ENCODE results near the gene SLC9A9.

SLC9A9 gene

DNA sequence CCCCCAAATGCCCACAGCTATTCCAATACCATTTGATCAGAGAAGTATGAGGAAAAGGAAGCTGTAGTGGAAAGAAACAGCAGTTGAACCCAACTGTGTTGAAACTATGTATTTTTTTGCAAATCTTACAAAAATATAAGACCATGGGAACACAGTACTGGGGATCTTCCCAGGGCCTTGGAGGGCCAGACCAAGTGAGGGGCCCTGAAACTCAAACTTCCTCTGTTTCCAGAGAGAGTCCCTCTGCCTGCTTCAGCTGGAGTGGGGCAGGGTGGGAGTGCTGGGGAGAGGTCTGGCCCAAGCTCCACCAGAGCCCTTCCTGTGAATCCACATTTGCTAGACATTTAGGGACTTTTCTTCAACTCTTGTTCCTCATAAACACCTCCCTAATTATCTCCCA, 464.8 kb downstream of the SLC9A9 start:
- H3K4me3 ChIP-seq, result no peak overlapping the region
- peak overlapping the region in 1 of 11 experiments; percentile 14; a peak in 2 of 22 replicates for H3K27ac ChIP-seq
- H3K36me3 ChIP-seq, result peaks cover 0 to 38% (median 0%) of the 10 kb centered on the region in 11 experiments; a peak in 7 of 22 replicates
- H3K4me2 ChIP-seq, result peak overlapping the region in 2 of 11 experiments; percentile 15 to 38; a peak in 3 of 22 replicates
- H4K20me1 ChIP-seq, result no peaks in the 10 kb centered on the region
- peaks cover 0 to 17% (median 9%) of the 10 kb centered on the region in 11 experiments; a peak in 9 of 22 replicates for H3K9me3 ChIP-seq (replicated peaks in 1 of 11)
- no peaks in the 10 kb centered on the region for H3K27me3 ChIP-seq
- peaks cover 0 to 16% (median 0%) of the 10 kb centered on the region in 10 experiments; a peak in 6 of 20 replicates for H3K4me1 ChIP-seq
- TF ChIP-seq Cebpa-rat (IDR thresholded peaks at IDR 0.05), result no peak
- no peak overlapping the region for H3K9ac ChIP-seq

- peaks cover 0 to 44% (median 0%) of the 10 kb centered on the region in 11 experiments; a peak in 7 of 22 replicates for H3K36me3 ChIP-seq
- no peak overlapping the region for H3K4me3 ChIP-seq
- H3K9ac ChIP-seq, result no peak overlapping the region
- H3K4me2 ChIP-seq, result no peak overlapping the region; a peak in 1 of 22 replicates
- no peaks in the 10 kb centered on the region for H3K27me3 ChIP-seq
- peaks cover 0 to 17% (median 9%) of the 10 kb centered on the region in 11 experiments; a peak in 9 of 22 replicates for H3K9me3 ChIP-seq (replicated peaks in 1 of 11)
- no peaks in the 10 kb centered on the region for H4K20me1 ChIP-seq
- H3K27ac ChIP-seq, result no peak overlapping the region
- H3K4me1 ChIP-seq, result peaks cover 0 to 16% (median 0%) of the 10 kb centered on the region in 10 experiments; a peak in 6 of 20 replicates
- no peak for TF ChIP-seq Cebpa-rat (IDR thresholded peaks at IDR 0.05)
Measured at GRCh38 chr3:143382816-143383215, 465.5 kb downstream of the SLC9A9 start.

GRCh38 chr3:143380449-143380848, 467.8 kb downstream of the SLC9A9 start:
- Histone ChIP-seq H3K27ac (no peak overlapping the region), H3K36me3 (peaks cover 0 to 52% (median 0%) of the 10 kb centered on the region in 11 experiments; a peak in 7 of 22 replicates), H3K9me3 (replicated peaks in 1 of 11) (peaks cover 0 to 17% (median 9%) of the 10 kb centered on the region in 11 experiments; a peak in 9 of 22 replicates), H4K20me1 (no peaks in the 10 kb centered on the region; a peak in 1 of 22 replicates), H3K4me2 (no peak overlapping the region), H3K4me1 (peaks cover 0 to 16% (median 0%) of the 10 kb centered on the region in 10 experiments; a peak in 6 of 20 replicates), H3K27me3 (no peaks in the 10 kb centered on the region), H3K9ac (no peak overlapping the region), H3K4me3 (no peak overlapping the region)
- no peak for TF ChIP-seq Cebpa-rat (IDR thresholded peaks at IDR 0.05)

DNA sequence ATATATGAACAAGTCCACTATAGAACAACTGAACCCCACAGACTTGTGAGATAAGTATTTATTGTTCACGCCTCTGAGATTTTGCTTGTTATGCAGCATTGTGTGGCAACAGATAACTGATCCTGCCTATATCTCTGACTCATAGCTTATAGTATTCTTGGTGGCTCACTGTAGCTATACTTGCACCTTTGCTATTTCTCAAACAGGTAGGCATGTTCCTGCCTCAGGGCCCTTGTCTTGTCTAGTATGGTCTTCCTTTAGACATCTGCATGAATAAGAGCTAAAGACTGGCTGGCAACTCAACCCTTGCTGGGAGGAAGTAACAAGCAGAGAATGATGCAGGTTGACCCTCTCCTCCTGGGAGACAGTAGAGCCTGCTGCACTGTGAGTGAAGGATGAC, 472.6 kb downstream of the SLC9A9 start:
- H4K20me1 ChIP-seq, result no peaks in the 10 kb centered on the region; a peak in 1 of 22 replicates
- H3K27ac ChIP-seq, result no peak overlapping the region
- TF ChIP-seq Cebpa-rat (IDR thresholded peaks at IDR 0.05), result no peak
- no peaks in the 10 kb centered on the region for H3K4me1 ChIP-seq
- peaks cover 0 to 36% (median 0%) of the 10 kb centered on the region in 11 experiments; a peak in 7 of 22 replicates for H3K36me3 ChIP-seq
- H3K9ac ChIP-seq, result no peak overlapping the region
- 0 out of 22 replicates have a peak, but pooled peaks cover 0 to 3% (median 0%) of the 10 kb centered on the region in 11 experiments for H3K9me3 ChIP-seq (replicated peaks in 1 of 11)
- H3K27me3 ChIP-seq, result no peaks in the 10 kb centered on the region
- H3K4me3 ChIP-seq, result no peak overlapping the region
- H3K4me2 ChIP-seq, result no peak overlapping the region

- Histone ChIP-seq H3K27me3 (no peaks in the 10 kb centered on the region), H3K27ac (no peak overlapping the region), H3K36me3 (peaks cover 0 to 46% (median 0%) of the 10 kb centered on the region in 11 experiments; a peak in 4 of 22 replicates), H3K9me3 (replicated peaks in 1 of 11) (peaks cover 0 to 3% (median 0%) of the 10 kb centered on the region in 11 experiments; a peak in 1 of 22 replicates), H3K9ac (no peak overlapping the region), H3K4me1 (peaks cover 16 to 25% (median 22%) of the 10 kb centered on the region in 10 experiments), H3K4me3 (no peak overlapping the region), H3K4me2 (no peak overlapping the region), H4K20me1 (no peaks in the 10 kb centered on the region; a peak in 1 of 22 replicates)
- TF ChIP-seq Cebpa-rat (IDR thresholded peaks at IDR 0.05), result no peak
Measured at GRCh38 chr3:143367171-143367570, 481.1 kb downstream of the SLC9A9 start.

GRCh38 chr3:143366672-143367071, 481.6 kb downstream of the SLC9A9 start:
- H3K36me3 ChIP-seq, result peaks cover 0 to 51% (median 0%) of the 10 kb centered on the region in 11 experiments; a peak in 4 of 22 replicates
- no peak for TF ChIP-seq Cebpa-rat (IDR thresholded peaks at IDR 0.05)
- H3K27ac ChIP-seq, result no peak overlapping the region
- no peak overlapping the region for H3K4me3 ChIP-seq
- H3K4me2 ChIP-seq, result no peak overlapping the region
- H4K20me1 ChIP-seq, result no peaks in the 10 kb centered on the region; a peak in 1 of 22 replicates
- H3K27me3 ChIP-seq, result no peaks in the 10 kb centered on the region
- peaks cover 16 to 26% (median 23%) of the 10 kb centered on the region in 10 experiments for H3K4me1 ChIP-seq
- no peak overlapping the region for H3K9ac ChIP-seq
- H3K9me3 ChIP-seq (replicated peaks in 1 of 11), result peaks cover 0 to 3% (median 0%) of the 10 kb centered on the region in 11 experiments; a peak in 4 of 22 replicates

GRCh38 chr3:143363949-143364348, 484.3 kb downstream of the SLC9A9 start:
- Histone ChIP-seq H4K20me1 (no peaks in the 10 kb centered on the region), H3K4me3 (no peak overlapping the region), H3K4me1 (peaks cover 16 to 26% (median 23%) of the 10 kb centered on the region in 10 experiments), H3K27ac (no peak overlapping the region), H3K36me3 (peaks cover 0 to 60% (median 0%) of the 10 kb centered on the region in 11 experiments; a peak in 6 of 22 replicates), H3K9me3 (replicated peaks in 1 of 11) (peaks cover 5 to 15% (median 9%) of the 10 kb centered on the region in 11 experiments; a peak in 12 of 22 replicates), H3K27me3 (no peaks in the 10 kb centered on the region), H3K4me2 (peak overlapping the region in 9 of 11 experiments; percentile 23 to 80 (median 60); a peak in 14 of 22 replicates), H3K9ac (no peak overlapping the region)
- no peak for TF ChIP-seq Cebpa-rat (IDR thresholded peaks at IDR 0.05)

DNA sequence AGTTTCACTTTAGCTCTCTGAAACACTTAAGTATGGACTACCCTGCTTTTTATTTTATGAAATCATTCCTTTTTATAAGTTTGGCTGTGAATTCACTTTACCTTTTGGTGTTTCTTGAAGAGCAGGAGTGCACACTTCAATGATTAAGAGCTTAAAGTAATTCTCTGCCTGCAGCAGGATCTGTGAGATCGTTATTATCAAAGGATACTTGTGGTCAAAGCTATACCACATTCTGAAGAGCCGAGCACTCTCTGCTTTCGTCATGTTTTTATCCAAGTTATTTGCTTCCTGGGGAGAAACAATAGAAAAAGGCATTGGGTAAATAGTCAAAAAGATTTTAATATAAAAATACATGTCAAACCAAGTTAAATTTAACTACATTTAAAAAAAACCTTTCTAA, 485.0 kb downstream of the SLC9A9 start:
- Histone ChIP-seq H3K36me3 (peaks cover 0 to 61% (median 0%) of the 10 kb centered on the region in 11 experiments; a peak in 6 of 22 replicates), H3K4me3 (no peak overlapping the region), H3K4me2 (peak overlapping the region in 10 of 11 experiments; percentile 23 to 80 (median 57); a peak in 20 of 22 replicates), H4K20me1 (no peaks in the 10 kb centered on the region), H3K9me3 (replicated peaks in 1 of 11) (peaks cover 5 to 15% (median 9%) of the 10 kb centered on the region in 11 experiments; a peak in 12 of 22 replicates), H3K9ac (peak overlapping the region in 1 of 11 experiments; percentile 30; a peak in 1 of 22 replicates), H3K27ac (no peak overlapping the region), H3K27me3 (no peaks in the 10 kb centered on the region), H3K4me1 (peaks cover 16 to 26% (median 23%) of the 10 kb centered on the region in 10 experiments)
- no peak for TF ChIP-seq Cebpa-rat (IDR thresholded peaks at IDR 0.05)

Data from BLaER1 treated with 17β-estradiol and CSF1 and Interleukin-3, amounts not matched to agents 10 nM and 100 nM (cell line).